ENCODE measurements around the gene RGS6. TPM values are rescaled to one million over a fixed set of nuclear protein-coding genes. Genes with fewer than 3 reads are reported as not detected.

RGS6 gene
- total and polyA plus RNA-seq, 2 of the 4 experiments (the other 2 are of a cell fraction): not detected

DNA sequence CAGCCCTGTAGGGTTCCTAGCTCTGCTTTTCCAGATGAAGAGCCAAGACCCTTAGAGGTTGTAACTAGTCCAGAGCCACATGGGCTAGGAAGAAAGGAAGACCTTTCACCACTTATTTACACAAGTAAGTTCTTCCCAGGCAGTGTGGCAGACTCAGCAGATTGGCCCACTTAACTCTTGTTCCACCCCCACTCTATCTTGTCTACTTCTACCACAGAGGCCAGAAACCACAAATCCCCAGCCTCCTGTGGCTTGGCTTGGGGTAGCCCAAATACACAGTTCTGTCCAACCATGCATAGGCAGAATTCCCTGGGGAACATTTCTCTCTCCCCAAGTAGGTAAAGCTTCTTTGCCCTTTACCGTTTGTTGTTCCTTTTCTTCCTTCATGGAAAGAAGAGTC is 383.5 kb downstream of the RGS6 start:
- H3K9me3 ChIP-seq (ENCODE audit: control insufficient read depth, insufficient read depth, low read length): no peaks in the 10 kb centered on the region
- no peak overlapping the region for H2BK120ac ChIP-seq (ENCODE audit: low read depth, low read length)
- no peak overlapping the region for H4K8ac ChIP-seq (ENCODE audit: low read depth in 2 of 2, low read length in 2 of 2)
- WGBS, 2 experiments (ENCODE audit: extremely low coverage in 2 of 2, insufficient read length in 1 of 2): no CpG with 5 or more reads among the region's 1 CpG
- H3K79me1 ChIP-seq (ENCODE audit: low read depth in 1 of 2, low read length in 2 of 2): no peaks in the 10 kb centered on the region
- in situ Hi-C loops (cut with MboI; ENCODE audit: low sequenced_read_pairs) (no loop called here), intact Hi-C loops (cut with micrococcal nuclease) (no loop called here), dilution Hi-C loops (cut with HindIII; ENCODE audit: low sequenced_read_pairs, unreplicated experiment) (no loop called here)
- no peak for ATAC-seq (ENCODE audit: low read depth)
- no peak overlapping the region for H4K5ac ChIP-seq (ENCODE audit: low read depth, low read length)
- no peak overlapping the region for H3K4me2 ChIP-seq (ENCODE audit: low read depth, low read length)
- CTCF ChIA-PET: no interaction called here
- no peak overlapping the region for H3K9ac ChIP-seq (ENCODE audit: low read depth, low read length)
- no peak overlapping the region for H2BK5ac ChIP-seq (ENCODE audit: low read depth, low read length, poor library complexity, severe bottlenecking)
- H3K23ac ChIP-seq (ENCODE audit: low read depth, low read length): no peak overlapping the region
- TF ChIP-seq BHLHE40 (IDR thresholded peaks at IDR 0.05; ENCODE audit: low read depth, low read length) (no peak), POLR2A (IDR thresholded peaks at IDR 0.05; ENCODE audit: low read depth, low read length) (no peak), MXI1 (IDR thresholded peaks at IDR 0.05; ENCODE audit: borderline replicate concordance, low read depth, low read length) (no peak), SMC3 (IDR thresholded peaks at IDR 0.05; ENCODE audit: low read depth, low read length) (no peak), CEBPB (IDR thresholded peaks at IDR 0.05; ENCODE audit: low read depth, low read length) (no peak), MAFK (IDR thresholded peaks at IDR 0.05; ENCODE audit: low read depth, low read length) (no peak), RCOR1 (IDR thresholded peaks at IDR 0.05; ENCODE audit: insufficient replicate concordance, low read length) (no peak), CHD1 (IDR thresholded peaks at IDR 0.05; ENCODE audit: low read depth, low read length) (no peak), MAZ (IDR thresholded peaks at IDR 0.05; ENCODE audit: borderline replicate concordance, low read depth, low read length) (no peak), RAD21 (IDR thresholded peaks at IDR 0.05; ENCODE audit: low read length) (no peak), NFE2L2 (IDR thresholded peaks at IDR 0.05; ENCODE audit: low read depth, low read length) (no peak)
- TF ChIP-seq, protein P1, sequence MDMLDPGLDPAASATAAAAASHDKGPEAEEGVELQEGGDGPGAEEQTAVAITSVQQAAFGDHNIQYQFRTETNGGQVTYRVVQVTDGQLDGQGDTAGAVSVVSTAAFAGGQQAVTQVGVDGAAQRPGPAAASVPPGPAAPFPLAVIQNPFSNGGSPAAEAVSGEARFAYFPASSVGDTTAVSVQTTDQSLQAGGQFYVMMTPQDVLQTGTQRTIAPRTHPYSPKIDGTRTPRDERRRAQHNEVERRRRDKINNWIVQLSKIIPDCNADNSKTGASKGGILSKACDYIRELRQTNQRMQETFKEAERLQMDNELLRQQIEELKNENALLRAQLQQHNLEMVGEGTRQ (IDR thresholded peaks at IDR 0.05; ENCODE audit: low read depth, low read length): no peak
- TF ChIP-seq, protein P2, sequence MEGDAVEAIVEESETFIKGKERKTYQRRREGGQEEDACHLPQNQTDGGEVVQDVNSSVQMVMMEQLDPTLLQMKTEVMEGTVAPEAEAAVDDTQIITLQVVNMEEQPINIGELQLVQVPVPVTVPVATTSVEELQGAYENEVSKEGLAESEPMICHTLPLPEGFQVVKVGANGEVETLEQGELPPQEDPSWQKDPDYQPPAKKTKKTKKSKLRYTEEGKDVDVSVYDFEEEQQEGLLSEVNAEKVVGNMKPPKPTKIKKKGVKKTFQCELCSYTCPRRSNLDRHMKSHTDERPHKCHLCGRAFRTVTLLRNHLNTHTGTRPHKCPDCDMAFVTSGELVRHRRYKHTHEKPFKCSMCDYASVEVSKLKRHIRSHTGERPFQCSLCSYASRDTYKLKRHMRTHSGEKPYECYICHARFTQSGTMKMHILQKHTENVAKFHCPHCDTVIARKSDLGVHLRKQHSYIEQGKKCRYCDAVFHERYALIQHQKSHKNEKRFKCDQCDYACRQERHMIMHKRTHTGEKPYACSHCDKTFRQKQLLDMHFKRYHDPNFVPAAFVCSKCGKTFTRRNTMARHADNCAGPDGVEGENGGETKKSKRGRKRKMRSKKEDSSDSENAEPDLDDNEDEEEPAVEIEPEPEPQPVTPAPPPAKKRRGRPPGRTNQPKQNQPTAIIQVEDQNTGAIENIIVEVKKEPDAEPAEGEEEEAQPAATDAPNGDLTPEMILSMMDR (conservative IDR thresholded peaks at IDR 0.05; ENCODE audit: low read depth, low read length): no peak
- TF ChIP-seq, protein P3, sequence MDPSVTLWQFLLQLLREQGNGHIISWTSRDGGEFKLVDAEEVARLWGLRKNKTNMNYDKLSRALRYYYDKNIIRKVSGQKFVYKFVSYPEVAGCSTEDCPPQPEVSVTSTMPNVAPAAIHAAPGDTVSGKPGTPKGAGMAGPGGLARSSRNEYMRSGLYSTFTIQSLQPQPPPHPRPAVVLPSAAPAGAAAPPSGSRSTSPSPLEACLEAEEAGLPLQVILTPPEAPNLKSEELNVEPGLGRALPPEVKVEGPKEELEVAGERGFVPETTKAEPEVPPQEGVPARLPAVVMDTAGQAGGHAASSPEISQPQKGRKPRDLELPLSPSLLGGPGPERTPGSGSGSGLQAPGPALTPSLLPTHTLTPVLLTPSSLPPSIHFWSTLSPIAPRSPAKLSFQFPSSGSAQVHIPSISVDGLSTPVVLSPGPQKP (IDR thresholded peaks at IDR 0.05; ENCODE audit: borderline replicate concordance, low read depth, low read length): no peak
- no peak overlapping the region for H3K4me3 ChIP-seq (ENCODE audit: insufficient read depth, low read depth, low read length)
- POLR2A ChIA-PET (ENCODE audit: unreplicated experiment): no interaction called here
- H3K14ac ChIP-seq (replicated peaks; ENCODE audit: low read depth, low read length): no peak overlapping the region
- H4K20me1 ChIP-seq (ENCODE audit: insufficient read depth, low read length): no peaks in the 10 kb centered on the region
- no peak overlapping the region for H4K91ac ChIP-seq (ENCODE audit: insufficient read depth, low read depth, low read length)
- no peak overlapping the region for H3K27ac ChIP-seq (ENCODE audit: insufficient read depth, low read length)
- H3K4ac ChIP-seq (ENCODE audit: low read depth, low read length): no peak overlapping the region
- no peak for DNase-seq
- no peak overlapping the region for H2AK9ac ChIP-seq (replicated peaks; ENCODE audit: low read depth, low read length, poor library complexity)
- no peaks in the 10 kb centered on the region for H3K27me3 ChIP-seq (ENCODE audit: control insufficient read depth, insufficient read depth, low read length)
- no peak overlapping the region for H2BK20ac ChIP-seq (ENCODE audit: low read depth, low read length)
- H2BK15ac ChIP-seq (ENCODE audit: low read depth, low read length): no peak overlapping the region
- no peak overlapping the region for H2AFZ ChIP-seq (replicated peaks; ENCODE audit: low read length, poor library complexity)
- no TSS peak for BruUV-seq (replicated peaks)
- no peaks in the 10 kb centered on the region for H3K9me1 ChIP-seq (ENCODE audit: insufficient read depth, low read length)
- H3K18ac ChIP-seq (ENCODE audit: low read depth, low read length): no peak overlapping the region
- no peaks in the 10 kb centered on the region for H3K4me1 ChIP-seq (ENCODE audit: control insufficient read depth, insufficient read depth, low read length)
- H2AK5ac ChIP-seq (ENCODE audit: low read depth, low read length): no peak overlapping the region
- H3K36me3 ChIP-seq (ENCODE audit: control insufficient read depth, insufficient read depth, low read length): no peaks in the 10 kb centered on the region
- H3K56ac ChIP-seq (ENCODE audit: extremely low read depth, insufficient read depth, low read length): no peak overlapping the region
